Ureter (tissue), 1 donor: ENCODE data around the gene TSPY4. TPM values are rescaled to one million over a fixed set of nuclear protein-coding genes. Genes with fewer than 3 reads are reported as not detected.
"Not testable (repeated sequence)": the region's sequence is repeated elsewhere in the genome, so short reads cannot be mapped to it uniquely, and the experiment has no call there.

ENCODE experiments used
- DNase-seq: peaks from one replicate; pipeline ENCODE4 v3.0.0-alpha.2; 2020; ENCODE audit warnings: low spot score
- total RNA-seq: library from RNA; stranded (reverse); gene quantifications from one replicate; pipeline ENCODE4 v1.2.4, GENCODE V29; 2023
- donor health status: DM: yes; HTN: yes; CAD: no.

The TSPY4 gene, protein sequence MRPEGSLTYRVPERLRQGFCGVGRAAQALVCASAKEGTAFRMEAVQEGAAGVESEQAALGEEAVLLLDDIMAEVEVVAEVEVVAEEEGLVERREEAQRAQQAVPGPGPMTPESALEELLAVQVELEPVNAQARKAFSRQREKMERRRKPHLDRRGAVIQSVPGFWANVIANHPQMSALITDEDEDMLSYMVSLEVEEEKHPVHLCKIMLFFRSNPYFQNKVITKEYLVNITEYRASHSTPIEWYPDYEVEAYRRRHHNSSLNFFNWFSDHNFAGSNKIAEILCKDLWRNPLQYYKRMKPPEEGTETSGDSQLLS
- total RNA-seq: not detected

DNA sequence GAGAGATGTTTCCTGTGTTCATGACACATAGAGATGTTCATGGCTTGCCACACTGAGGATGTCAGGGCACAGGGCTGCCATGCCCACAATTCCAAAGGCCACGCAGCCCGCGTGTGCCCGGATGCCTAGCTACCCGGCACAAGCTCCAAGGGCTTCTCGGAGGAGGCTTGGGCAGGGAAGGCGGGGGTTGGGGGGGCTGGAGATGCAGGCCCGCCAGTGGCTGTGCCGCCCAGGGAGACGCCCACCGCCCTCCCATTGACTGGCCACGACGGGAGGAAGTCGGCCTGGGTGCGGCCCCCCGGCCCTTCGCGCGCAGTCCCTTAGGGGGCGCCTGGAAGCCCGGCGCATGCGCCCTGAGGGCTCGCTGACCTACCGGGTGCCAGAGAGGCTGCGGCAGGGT, at the start of gene TSPY4:
Gene TSPY4 (plus strand): TSS at position 301 of the 400 bp plus-strand sequence. CDS start 46 bp downstream, at position 347.
- DNase-seq: not testable (repeated sequence)

DNA sequence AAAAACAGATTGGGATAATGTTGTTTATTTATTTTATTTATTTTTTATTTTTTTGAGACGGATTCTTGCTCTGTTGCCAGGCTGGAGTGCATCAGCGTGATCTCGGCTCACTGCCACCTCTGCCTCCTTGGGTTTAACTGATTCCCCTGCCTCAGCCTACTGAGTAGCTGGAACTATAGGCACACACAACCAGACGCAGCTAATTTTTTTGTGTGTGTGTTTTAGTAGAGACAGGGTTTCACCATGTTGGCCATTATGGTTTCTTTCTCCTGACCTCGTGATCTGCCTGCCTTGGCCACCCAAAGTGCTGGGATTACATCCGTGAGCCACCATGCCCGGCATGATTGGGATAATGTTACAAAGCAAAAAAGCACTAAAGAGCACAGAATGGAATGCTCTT, 16.3 kb upstream of the TSPY4 start:
- DNase-seq: no peak

DNA sequence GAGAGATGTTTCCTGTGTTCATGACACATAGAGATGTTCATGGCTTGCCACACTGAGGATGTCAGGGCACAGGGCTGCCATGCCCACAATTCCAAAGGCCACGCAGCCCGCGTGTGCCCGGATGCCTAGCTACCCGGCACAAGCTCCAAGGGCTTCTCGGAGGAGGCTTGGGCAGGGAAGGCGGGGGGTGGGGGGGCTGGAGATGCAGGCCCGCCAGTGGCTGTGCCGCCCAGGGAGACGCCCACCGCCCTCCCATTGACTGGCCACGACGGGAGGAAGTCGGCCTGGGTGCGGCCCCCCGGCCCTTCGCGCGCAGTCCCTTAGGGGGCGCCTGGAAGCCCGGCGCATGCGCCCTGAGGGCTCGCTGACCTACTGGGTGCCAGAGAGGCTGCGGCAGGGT, 20.2 kb downstream of the TSPY4 start, which contains the start of gene TSPY8:
Gene TSPY8 (plus strand): TSS at position 301 of the 400 bp plus-strand sequence. CDS start 46 bp downstream, at position 347.
- DNase-seq: not testable (repeated sequence)

Other genes with a start within 250 kb of the TSPY4 start
- not detected for gene TSPY8, start 20.3 kb downstream of the TSPY4 start, total RNA-seq
- not detected for gene TSPY3, start 61.0 kb downstream of the TSPY4 start, total RNA-seq
- not detected for gene TSPY1, start 129.5 kb downstream of the TSPY4 start, total RNA-seq
- gene TSPY9, start 149.8 kb downstream of the TSPY4 start, total RNA-seq: not detected
- not detected for gene TSPY10, start 190.4 kb downstream of the TSPY4 start, total RNA-seq